PFSK-1 (cell line): ENCODE data around the gene CCDC12.

Experiments
- FOXP2 ChIP-seq: optimal IDR thresholded peaks from 2 replicates; pipeline ENCODE3; 2011; ENCODE audit warnings: borderline replicate concordance, control low read depth, inconsistent platforms; ENCODE audit not compliant: insufficient read depth; ENCODE audit errors: extremely low read length, extremely low read depth
- POLR2AphosphoS5 ChIP-seq: IDR thresholded peaks from 2 replicates; pipeline ENCODE4 v1.6.1; 2012; ENCODE audit warnings: low read depth, mild to moderate bottlenecking, control low read depth, low read length, moderate library complexity
- TAF1 ChIP-seq: IDR thresholded peaks from 2 replicates; pipeline ENCODE4 v1.6.1; 2012; ENCODE audit warnings: low read length, control low read depth, borderline replicate concordance; ENCODE audit not compliant: insufficient read depth

DNA sequence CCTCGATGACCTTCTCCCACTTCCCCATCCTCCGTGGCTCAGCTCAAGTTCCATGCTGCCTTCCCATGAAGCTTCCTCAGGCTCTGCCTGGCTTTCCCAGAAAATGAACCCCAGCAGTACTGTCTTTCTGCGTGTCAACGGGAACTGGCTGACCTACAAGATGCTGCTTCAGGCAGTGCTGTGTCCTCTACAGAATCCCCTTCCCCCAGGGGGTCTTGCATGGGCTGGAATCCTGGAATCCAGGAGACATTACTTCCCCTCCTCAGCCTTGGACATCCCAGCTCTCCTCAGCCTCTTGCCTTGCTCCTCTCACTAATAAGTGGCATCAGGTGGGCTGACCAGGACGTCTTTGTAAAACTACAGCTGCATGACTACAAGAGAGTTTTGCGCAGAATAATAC, 5.4 kb downstream of the CCDC12 start:
- TF ChIP-seq POLR2AphosphoS5 (no peak), TAF1 (no peak), FOXP2 (no peak)
